Osteoblast (primary cell): ENCODE results near the gene ACTL8. TPM values are rescaled to one million over a fixed set of nuclear protein-coding genes. Genes with fewer than 3 reads are reported as not detected.

Experiments used
- DNase-seq: peaks from one replicate; pipeline ENCODE4 v3.0.0; 2011; ENCODE audit warnings: low spot score, mixed read lengths; ENCODE audit not compliant: insufficient read length; ENCODE audit errors: missing footprints
- H2AFZ ChIP-seq: 2 replicates; pipeline ENCODE4 v1.6.0; 2011; ENCODE audit warnings: mild to moderate bottlenecking, low read length
- H3K27ac ChIP-seq: 2 replicates; pipeline ENCODE4 v1.5.1; 2011; ENCODE audit warnings: mild to moderate bottlenecking, low read depth, low read length, moderate library complexity
- H3K27me3 ChIP-seq: 2 replicates; pipeline ENCODE4 v1.6.0; 2012; ENCODE audit warnings: mild to moderate bottlenecking, control low read depth, inconsistent platforms, low read length, moderate library complexity; ENCODE audit not compliant: insufficient read depth
- H3K36me3 ChIP-seq: 2 replicates; pipeline ENCODE4 v1.5.1; 2011; ENCODE audit warnings: mild to moderate bottlenecking, low read length, control low read depth, moderate library complexity; ENCODE audit not compliant: insufficient read depth
- H3K4me1 ChIP-seq: 2 replicates; pipeline ENCODE4 v1.5.1; 2011; ENCODE audit warnings: mild to moderate bottlenecking, low read length, control low read depth, moderate library complexity; ENCODE audit not compliant: insufficient read depth
- H3K4me2 ChIP-seq: 2 replicates; pipeline ENCODE4 v1.6.0; 2011; ENCODE audit warnings: mild to moderate bottlenecking, low read length; ENCODE audit not compliant: insufficient read depth
- H3K4me3 ChIP-seq: fragments of 200-600 bp; sonication (generic); 3 replicates; pipeline ENCODE4 v1.5.1; 2012; ENCODE audit warnings: mild to moderate bottlenecking, low read length, inconsistent platforms; ENCODE audit not compliant: insufficient read depth
- H3K79me2 ChIP-seq: 2 replicates; pipeline ENCODE4 v1.6.0; 2012; ENCODE audit warnings: mild to moderate bottlenecking, low read length, control low read depth, inconsistent platforms; ENCODE audit not compliant: insufficient read depth
- H3K9me3 ChIP-seq: 2 replicates; pipeline ENCODE4 v1.5.1; 2011; ENCODE audit warnings: low read depth, low read length, control low read depth
- H4K20me1 ChIP-seq: 2 replicates; pipeline ENCODE4 v1.6.0; 2012; ENCODE audit warnings: mild to moderate bottlenecking, low read length, control low read depth; ENCODE audit not compliant: insufficient read depth
- total RNA-seq: library from RNA; depleted of rRNA; stranded (reverse); fragments of >200 nt; gene quantifications from 2 replicates; pipeline ENCODE4 v1.2.3, GENCODE V29; 2012
- TF ChIP-seq, protein P1 (sequence below): IDR thresholded peaks from 2 replicates; pipeline ENCODE4 v1.5.1; 2011; ENCODE audit warnings: mild to moderate bottlenecking, low read depth, low read length, moderate library complexity; ENCODE audit errors: extremely low read depth

The ACTL8 gene
- total RNA-seq, 1 donor, result not detected

DNA sequence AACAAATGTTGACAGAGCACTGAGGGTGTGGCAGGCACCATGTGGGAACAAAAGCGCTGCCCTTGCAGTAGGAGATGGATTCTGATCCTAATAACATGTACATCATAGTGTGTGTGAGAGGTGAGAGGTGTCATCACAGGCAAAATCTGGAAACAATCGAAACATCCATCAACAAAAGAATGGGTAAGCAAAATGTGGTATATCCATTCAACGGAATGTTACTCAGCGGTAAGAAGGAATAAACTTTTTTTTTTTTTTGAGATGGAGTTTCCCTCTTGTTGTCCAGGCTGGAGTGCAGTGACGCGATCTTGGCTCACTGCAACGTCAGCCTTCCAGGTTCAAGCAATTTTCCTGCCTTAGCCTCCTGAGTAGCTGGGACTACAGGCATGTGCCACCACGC lies 112.3 kb downstream of the ACTL8 start:
- Histone ChIP-seq H3K4me2 (no peak overlapping the region), H3K79me2 (no peaks in the 10 kb centered on the region), H3K27me3 (no peaks in the 10 kb centered on the region), H3K36me3 (no peaks in the 10 kb centered on the region), H3K4me3 (no peak overlapping the region), H3K27ac (no peak overlapping the region), H3K4me1 (peaks cover 19% of the 10 kb centered on the region), H3K9me3 (no peaks in the 10 kb centered on the region), H2AFZ (no peak overlapping the region), H4K20me1 (no peaks in the 10 kb centered on the region)
- DNase-seq, result no peak
- TF ChIP-seq, protein P1, sequence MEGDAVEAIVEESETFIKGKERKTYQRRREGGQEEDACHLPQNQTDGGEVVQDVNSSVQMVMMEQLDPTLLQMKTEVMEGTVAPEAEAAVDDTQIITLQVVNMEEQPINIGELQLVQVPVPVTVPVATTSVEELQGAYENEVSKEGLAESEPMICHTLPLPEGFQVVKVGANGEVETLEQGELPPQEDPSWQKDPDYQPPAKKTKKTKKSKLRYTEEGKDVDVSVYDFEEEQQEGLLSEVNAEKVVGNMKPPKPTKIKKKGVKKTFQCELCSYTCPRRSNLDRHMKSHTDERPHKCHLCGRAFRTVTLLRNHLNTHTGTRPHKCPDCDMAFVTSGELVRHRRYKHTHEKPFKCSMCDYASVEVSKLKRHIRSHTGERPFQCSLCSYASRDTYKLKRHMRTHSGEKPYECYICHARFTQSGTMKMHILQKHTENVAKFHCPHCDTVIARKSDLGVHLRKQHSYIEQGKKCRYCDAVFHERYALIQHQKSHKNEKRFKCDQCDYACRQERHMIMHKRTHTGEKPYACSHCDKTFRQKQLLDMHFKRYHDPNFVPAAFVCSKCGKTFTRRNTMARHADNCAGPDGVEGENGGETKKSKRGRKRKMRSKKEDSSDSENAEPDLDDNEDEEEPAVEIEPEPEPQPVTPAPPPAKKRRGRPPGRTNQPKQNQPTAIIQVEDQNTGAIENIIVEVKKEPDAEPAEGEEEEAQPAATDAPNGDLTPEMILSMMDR, result no peak

GRCh38 chr1:17869815-17870214 lies 114.7 kb downstream of the ACTL8 start:
- H3K27ac ChIP-seq, result peak overlapping the region; percentile 65

GRCh38 chr1:17870679-17871078 lies 115.5 kb downstream of the ACTL8 start:
- DNase-seq, result no peak
- TF ChIP-seq, protein P1, result no peak
- no peaks in the 10 kb centered on the region for H3K36me3 ChIP-seq
- H3K4me2 ChIP-seq, result no peak overlapping the region
- no peaks in the 10 kb centered on the region for H4K20me1 ChIP-seq
- H2AFZ ChIP-seq, result no peak overlapping the region
- no peaks in the 10 kb centered on the region for H3K9me3 ChIP-seq
- H3K27me3 ChIP-seq, result no peaks in the 10 kb centered on the region
- peaks cover 48% of the 10 kb centered on the region for H3K4me1 ChIP-seq
- no peaks in the 10 kb centered on the region for H3K79me2 ChIP-seq
- H3K27ac ChIP-seq, result no peak overlapping the region
- no peak overlapping the region for H3K4me3 ChIP-seq

More at GRCh38 chr1:17869815-17870214, 114.7 kb downstream of the ACTL8 start:
- Histone ChIP-seq H3K4me1 (peaks cover 40% of the 10 kb centered on the region), H3K27me3 (no peaks in the 10 kb centered on the region), H3K4me3 (no peak overlapping the region), H3K36me3 (no peaks in the 10 kb centered on the region), H2AFZ (peak overlapping the region; percentile 26), H4K20me1 (no peaks in the 10 kb centered on the region), H3K4me2 (no peak overlapping the region), H3K9me3 (no peaks in the 10 kb centered on the region), H3K79me2 (no peaks in the 10 kb centered on the region)
- TF ChIP-seq, protein P1, result no peak
- DNase-seq, result peak; percentile 70

DNA sequence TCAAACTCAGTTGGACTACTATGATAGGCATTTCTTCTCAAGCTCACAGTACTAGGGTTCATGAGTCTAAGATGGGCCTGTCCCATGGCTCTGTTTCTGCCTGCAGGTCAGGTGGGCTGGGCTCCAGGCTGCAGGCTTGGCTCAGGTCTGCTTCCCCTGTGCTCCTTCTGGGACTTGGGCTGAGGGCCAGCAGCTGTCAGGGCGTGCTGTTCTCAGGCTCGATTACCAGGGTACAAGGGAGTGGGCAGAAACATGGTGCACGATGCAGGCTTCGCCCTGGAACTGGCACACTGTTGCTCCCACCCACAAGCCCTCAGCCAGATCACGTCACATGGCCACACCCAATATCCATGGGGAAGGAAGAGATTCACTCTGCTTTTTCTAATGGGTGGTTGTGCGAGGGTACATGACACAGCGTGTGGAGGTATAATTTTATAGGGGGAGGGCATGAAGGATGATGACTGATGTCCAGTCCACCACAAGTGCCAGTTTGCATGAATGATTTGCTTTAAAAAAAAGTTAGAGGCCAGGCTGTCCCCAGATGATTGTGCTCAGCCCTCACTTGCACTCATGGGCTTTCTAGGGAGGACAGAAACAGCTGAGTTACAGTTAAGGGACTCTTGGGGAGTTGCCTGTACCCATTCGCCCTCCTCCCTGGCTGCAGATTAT lies 118.0 kb downstream of the ACTL8 start:
- peak; percentile 31 for DNase-seq

More for the DNA sequence above, 118.0 kb downstream of the ACTL8 start:
- TF ChIP-seq, protein P1, result no peak
- H3K27ac ChIP-seq, result peak overlapping the region; percentile 96
- no peaks in the 10 kb centered on the region for H3K36me3 ChIP-seq
- H3K79me2 ChIP-seq, result no peaks in the 10 kb centered on the region
- no peaks in the 10 kb centered on the region for H4K20me1 ChIP-seq
- H2AFZ ChIP-seq, result no peak overlapping the region
- H3K27me3 ChIP-seq, result no peaks in the 10 kb centered on the region
- no peak overlapping the region for H3K4me3 ChIP-seq
- peaks cover 52% of the 10 kb centered on the region for H3K4me1 ChIP-seq
- no peaks in the 10 kb centered on the region for H3K9me3 ChIP-seq
- H3K4me2 ChIP-seq, result peak overlapping the region; percentile 64
